Measurements from ENCODE around the gene CD151. TPM values are rescaled to one million over a fixed set of nuclear protein-coding genes. Genes with fewer than 3 reads are reported as not detected.
A peak's percentile ranks its signal among the peaks of the same experiment; 100 is the strongest.

CD151 gene
- total RNA-seq, 1 experiment from 2014 or later, result 482 TPM

DNA sequence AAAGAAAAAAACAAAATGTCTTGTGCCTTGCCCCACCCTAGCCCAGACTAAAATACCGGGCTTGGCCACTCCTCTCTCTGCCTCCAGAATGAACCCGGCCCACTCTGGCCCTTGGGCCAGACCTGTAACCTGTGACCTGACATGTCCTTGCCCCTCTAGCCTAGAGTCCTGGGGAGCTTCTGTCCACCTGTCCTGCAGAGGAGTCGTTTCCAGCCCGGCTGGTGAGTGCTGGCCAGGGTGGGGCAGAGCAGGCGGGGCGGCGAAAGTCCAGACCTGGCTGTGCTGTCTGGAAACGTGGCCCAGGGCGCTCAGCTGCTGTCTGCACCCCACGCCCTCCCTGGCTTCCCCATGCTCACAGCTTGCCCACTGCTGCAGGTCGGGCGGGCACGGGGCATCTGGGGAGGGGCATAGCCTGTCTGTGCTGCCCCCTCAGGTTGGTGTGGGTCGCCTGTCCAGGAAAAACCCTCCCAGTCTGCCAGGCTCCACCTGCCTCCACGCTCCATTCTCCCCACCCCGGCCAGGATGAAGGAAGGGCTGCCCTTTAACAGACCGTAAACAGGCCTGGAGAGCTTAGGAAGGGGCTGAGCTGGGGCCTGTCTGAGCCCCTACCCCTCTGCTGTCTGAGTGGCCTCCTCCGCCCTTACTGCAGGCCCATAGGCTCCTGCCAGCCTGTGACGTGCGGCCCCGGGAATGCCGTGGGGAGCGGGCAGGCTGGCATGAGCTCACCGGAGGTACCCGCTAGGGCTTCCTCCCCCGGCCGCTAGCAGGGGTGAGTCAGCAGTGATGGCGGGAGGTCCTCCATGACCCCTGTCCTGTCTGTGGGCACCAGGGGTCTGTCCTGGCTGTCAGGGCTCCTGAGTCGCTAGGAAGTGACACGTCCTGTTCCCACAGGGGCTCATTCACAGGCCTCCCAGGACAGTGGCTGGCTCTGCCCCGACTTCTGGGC, 1.9 kb downstream of the CD151 start:
- peak; percentile 96 for DNase-seq
- TF ChIP-seq, protein P1, sequence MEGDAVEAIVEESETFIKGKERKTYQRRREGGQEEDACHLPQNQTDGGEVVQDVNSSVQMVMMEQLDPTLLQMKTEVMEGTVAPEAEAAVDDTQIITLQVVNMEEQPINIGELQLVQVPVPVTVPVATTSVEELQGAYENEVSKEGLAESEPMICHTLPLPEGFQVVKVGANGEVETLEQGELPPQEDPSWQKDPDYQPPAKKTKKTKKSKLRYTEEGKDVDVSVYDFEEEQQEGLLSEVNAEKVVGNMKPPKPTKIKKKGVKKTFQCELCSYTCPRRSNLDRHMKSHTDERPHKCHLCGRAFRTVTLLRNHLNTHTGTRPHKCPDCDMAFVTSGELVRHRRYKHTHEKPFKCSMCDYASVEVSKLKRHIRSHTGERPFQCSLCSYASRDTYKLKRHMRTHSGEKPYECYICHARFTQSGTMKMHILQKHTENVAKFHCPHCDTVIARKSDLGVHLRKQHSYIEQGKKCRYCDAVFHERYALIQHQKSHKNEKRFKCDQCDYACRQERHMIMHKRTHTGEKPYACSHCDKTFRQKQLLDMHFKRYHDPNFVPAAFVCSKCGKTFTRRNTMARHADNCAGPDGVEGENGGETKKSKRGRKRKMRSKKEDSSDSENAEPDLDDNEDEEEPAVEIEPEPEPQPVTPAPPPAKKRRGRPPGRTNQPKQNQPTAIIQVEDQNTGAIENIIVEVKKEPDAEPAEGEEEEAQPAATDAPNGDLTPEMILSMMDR (IDR thresholded peaks at IDR 0.05; ENCODE audit: unreplicated experiment), result no peak
- Mint-ChIP-seq H3K36me3 (ENCODE audit: insufficient read depth, unreplicated experiment) (peaks cover 94% of the 10 kb centered on the region), H3K4me3 (ENCODE audit: low read depth, unreplicated experiment) (peak overlapping the region; percentile 78), H3K9me3 (ENCODE audit: low read depth, unreplicated experiment) (no peaks in the 10 kb centered on the region), H3K27me3 (ENCODE audit: unreplicated experiment) (no peaks in the 10 kb centered on the region), H3K27ac (ENCODE audit: unreplicated experiment) (peak overlapping the region; percentile 71), H3K4me1 (ENCODE audit: low read depth, unreplicated experiment) (peaks cover 15% of the 10 kb centered on the region)
- CTCF ChIA-PET, result interaction anchor here (1.0 to 2.0 kb wide), 5 partner anchors 9 to 63 kb away, joined by 4 to 9 read pairs (median 7); partner anchors contain the start of genes PIDD1, POLR2L and TSPAN4
- TSS peak; percentile 85 for BruUV-seq (replicated peaks)
- intact Hi-C loops (cut with micrococcal nuclease; ENCODE audit: unreplicated experiment), result no loop called here

DNA sequence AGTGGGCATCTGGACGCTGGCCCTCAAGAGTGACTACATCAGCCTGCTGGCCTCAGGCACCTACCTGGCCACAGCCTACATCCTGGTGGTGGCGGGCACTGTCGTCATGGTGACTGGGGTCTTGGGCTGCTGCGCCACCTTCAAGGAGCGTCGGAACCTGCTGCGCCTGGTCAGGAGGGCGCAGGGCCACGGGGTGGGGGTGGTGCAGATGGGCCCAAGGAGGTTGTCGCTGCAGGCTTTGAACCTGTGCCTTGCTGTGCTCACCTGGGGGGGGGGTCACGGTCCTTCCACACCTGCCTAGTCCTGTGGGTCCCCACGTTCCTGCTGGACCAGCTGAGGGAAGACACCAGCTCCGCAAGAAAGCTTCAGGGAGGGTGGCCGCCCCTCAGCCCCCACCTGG, 3.5 kb downstream of the CD151 start:
- intact Hi-C loops (cut with micrococcal nuclease; ENCODE audit: unreplicated experiment), result no loop called here
- H3K4me3 Mint-ChIP-seq (ENCODE audit: low read depth, unreplicated experiment), result no peak overlapping the region
- H3K4me1 Mint-ChIP-seq (ENCODE audit: low read depth, unreplicated experiment), result peaks cover 27% of the 10 kb centered on the region
- no peaks in the 10 kb centered on the region for H3K9me3 Mint-ChIP-seq (ENCODE audit: low read depth, unreplicated experiment)
- no peak for DNase-seq
- H3K27ac Mint-ChIP-seq (ENCODE audit: unreplicated experiment), result no peak overlapping the region
- peaks cover 97% of the 10 kb centered on the region for H3K36me3 Mint-ChIP-seq (ENCODE audit: insufficient read depth, unreplicated experiment)
- H3K27me3 Mint-ChIP-seq (ENCODE audit: unreplicated experiment), result no peaks in the 10 kb centered on the region
- BruUV-seq (replicated peaks), result no TSS peak
- TF ChIP-seq, protein P1 (IDR thresholded peaks at IDR 0.05; ENCODE audit: unreplicated experiment), result no peak
- CTCF ChIA-PET, result no interaction called here

DNA sequence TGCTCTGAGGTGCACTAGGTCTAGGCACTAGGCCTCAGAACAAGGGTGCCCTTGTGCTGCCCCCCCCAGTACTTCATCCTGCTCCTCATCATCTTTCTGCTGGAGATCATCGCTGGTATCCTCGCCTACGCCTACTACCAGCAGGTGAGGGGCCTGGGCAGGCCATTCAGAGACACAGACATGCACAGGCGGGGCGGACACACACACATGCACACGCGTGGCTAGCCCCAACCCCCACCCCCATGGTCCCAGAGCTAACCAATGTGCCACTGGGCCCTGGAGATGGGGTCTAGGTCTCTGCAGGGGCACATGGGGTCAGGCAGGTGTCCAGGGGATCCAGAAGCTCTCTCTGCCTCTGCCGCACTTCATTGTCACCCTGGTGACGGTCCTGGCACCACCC, 3.9 kb downstream of the CD151 start:
- CTCF ChIA-PET, result no interaction called here
- intact Hi-C loops (cut with micrococcal nuclease; ENCODE audit: unreplicated experiment), result no loop called here
- Mint-ChIP-seq H3K4me3 (ENCODE audit: low read depth, unreplicated experiment) (no peak overlapping the region), H3K27ac (ENCODE audit: unreplicated experiment) (peak overlapping the region; percentile 15), H3K27me3 (ENCODE audit: unreplicated experiment) (no peaks in the 10 kb centered on the region), H3K36me3 (ENCODE audit: insufficient read depth, unreplicated experiment) (peaks cover 97% of the 10 kb centered on the region), H3K4me1 (ENCODE audit: low read depth, unreplicated experiment) (peaks cover 23% of the 10 kb centered on the region), H3K9me3 (ENCODE audit: low read depth, unreplicated experiment) (no peaks in the 10 kb centered on the region)
- no peak for DNase-seq
- TF ChIP-seq, protein P1 (IDR thresholded peaks at IDR 0.05; ENCODE audit: unreplicated experiment), result no peak
- BruUV-seq (replicated peaks), result no TSS peak

DNA sequence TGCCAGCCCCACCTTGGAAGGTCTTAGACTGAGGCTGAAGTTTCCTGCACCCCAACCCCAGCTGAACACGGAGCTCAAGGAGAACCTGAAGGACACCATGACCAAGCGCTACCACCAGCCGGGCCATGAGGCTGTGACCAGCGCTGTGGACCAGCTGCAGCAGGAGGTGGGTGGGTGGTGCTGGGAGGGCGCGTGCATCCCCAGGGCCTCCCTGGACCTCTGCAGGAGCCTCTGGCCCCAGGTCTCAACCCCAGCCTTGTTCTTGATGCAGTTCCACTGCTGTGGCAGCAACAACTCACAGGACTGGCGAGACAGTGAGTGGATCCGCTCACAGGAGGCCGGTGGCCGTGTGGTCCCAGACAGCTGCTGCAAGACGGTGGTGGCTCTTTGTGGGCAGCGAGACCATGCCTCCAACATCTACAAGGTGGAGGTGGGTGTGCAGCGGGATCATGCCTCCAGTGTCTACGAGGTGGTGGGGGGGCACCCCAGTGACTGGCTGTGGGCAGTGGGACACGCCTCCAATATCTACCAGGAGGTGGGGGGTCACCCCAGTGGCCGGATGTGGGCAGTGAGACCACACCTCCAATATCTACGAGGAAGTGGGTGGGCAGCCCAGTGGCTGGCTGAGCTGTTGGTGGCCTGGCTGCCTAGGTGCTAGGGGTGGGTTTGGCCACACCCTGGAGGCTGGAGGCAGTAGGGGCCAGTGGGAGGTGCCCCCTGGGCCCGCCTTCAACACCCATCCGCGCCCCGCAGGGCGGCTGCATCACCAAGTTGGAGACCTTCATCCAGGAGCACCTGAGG, 4.6 kb downstream of the CD151 start:
- intact Hi-C loops (cut with micrococcal nuclease; ENCODE audit: unreplicated experiment), result no loop called here
- Mint-ChIP-seq H3K9me3 (ENCODE audit: low read depth, unreplicated experiment) (no peaks in the 10 kb centered on the region), H3K4me3 (ENCODE audit: low read depth, unreplicated experiment) (peak overlapping the region; percentile 21), H3K27ac (ENCODE audit: unreplicated experiment) (peak overlapping the region; percentile 33), H3K4me1 (ENCODE audit: low read depth, unreplicated experiment) (peaks cover 17% of the 10 kb centered on the region), H3K36me3 (ENCODE audit: insufficient read depth, unreplicated experiment) (peaks cover 97% of the 10 kb centered on the region), H3K27me3 (ENCODE audit: unreplicated experiment) (no peaks in the 10 kb centered on the region)
- no TSS peak for BruUV-seq (replicated peaks)
- CTCF ChIA-PET, result interaction anchor here (0.5 to 1.0 kb wide), 2 partner anchors 13 to 485 kb away, joined by 4 to 6 read pairs; no protein-coding TSS in a partner anchor
- TF ChIP-seq, protein P1 (IDR thresholded peaks at IDR 0.05; ENCODE audit: unreplicated experiment), result no peak
- DNase-seq, result no peak
